Tibial artery (tissue), 4 donors: ENCODE measurements around the gene HHIPL1.
A peak's percentile ranks its signal among the peaks of the same experiment; 100 is the strongest.

ENCODE experiments used
- DNase-seq, 2 donors: peaks; one replicate each; pipeline ENCODE4 v3.0.0-alpha.2; 2019
- H3K27ac ChIP-seq, 2 donors: fragments of 200-600 bp; sonication (generic) in 1 of 2; 1 replicate in 1 of 2; 2 replicates in 1 of 2; pipeline ENCODE4 v1.5.1; 2018 to 2019; ENCODE audit warnings: mild to moderate bottlenecking in 1 of 2
- H3K27me3 ChIP-seq, 2 donors: fragments of 200-600 bp; sonication (generic) in 1 of 2; one replicate each; pipeline versions ENCODE4 v1.5.1 to v1.6.0; 2016 to 2019
- H3K36me3 ChIP-seq, 3 donors: fragments of 200-600 bp; sonication (generic) in 2 of 3; one replicate each; pipeline ENCODE4 v1.5.1; 2016 to 2019; ENCODE audit warnings: mild to moderate bottlenecking in 2 of 3
- H3K4me1 ChIP-seq, 4 donors: fragments of 200-600 bp; sonication (generic) in 2 of 4; 1 replicate in 3 of 4; 2 replicates in 1 of 4; pipeline ENCODE4 v1.5.1; 2016 to 2019
- H3K4me3 ChIP-seq, 2 donors: fragments of 200-600 bp; sonication (generic) in 1 of 2; 1 replicate in 1 of 2; 2 replicates in 1 of 2; pipeline ENCODE4 v1.5.1; 2018 to 2019; ENCODE audit warnings: mild to moderate bottlenecking in 2 of 2
- H3K9me3 ChIP-seq, 3 donors: fragments of 200-600 bp; sonication (generic) in 1 of 3; one replicate each; pipeline ENCODE4 v1.5.1; 2016 to 2019
- CTCF ChIP-seq, 2 experiments: fragments of 200-600 bp in 1 of 2; fragments of 450-650 bp in 1 of 2; IDR thresholded peaks; one replicate each; pipeline ENCODE4 v1.5.1; 2017 to 2019; ENCODE audit warnings: antibody characterized with exemption in 2 of 2, mild to moderate bottlenecking in 1 of 2, moderate library complexity in 1 of 2
- intact Hi-C: fragments of 100-400 bp; cut with DNase I; formaldehyde crosslinking; loops from one replicate; pipeline ENCODE4 v1.15.0; 2023; ENCODE audit warnings: low total_unique reads

Gene HHIPL1

GRCh38 chr14:99644723-99645544 is at the start of gene HHIPL1:
Gene HHIPL1, plus strand, starts transcription at chr14:99645129. Its CDS starts 79 bp downstream, at chr14:99645208.
- TF ChIP-seq CTCF (IDR thresholded peaks at IDR 0.05) = no peak
- Histone ChIP-seq H3K27ac (peak within 1 kb of the TSS in 1 of 2 donors; percentile 33), H3K36me3 (no peaks in the 10 kb centered on the region), H3K27me3 (peaks cover 0 to 35% of the 10 kb centered on the region in 2 donors), H3K4me1 (peaks cover 0 to 19% (median 10%) of the 10 kb centered on the region in 4 donors), H3K4me3 (peak within 1 kb of the TSS; percentile 45 to 59), H3K9me3 (no peaks in the 10 kb centered on the region)
- no peak for DNase-seq
- intact Hi-C loops = no loop called here

- intact Hi-C loops = loop anchor here (5.0 kb wide), 1 partner anchor 113 kb away; the partner anchor contains the start of genes CCNK and SETD3
- no peak for DNase-seq
- Histone ChIP-seq H3K27me3 (no peaks in the 10 kb centered on the region), H3K9me3 (no peaks in the 10 kb centered on the region), H3K4me1 (peaks cover 0 to 26% (median 5%) of the 10 kb centered on the region in 4 donors), H3K36me3 (no peaks in the 10 kb centered on the region), H3K27ac (no peak overlapping the region), H3K4me3 (no peak overlapping the region)
- TF ChIP-seq CTCF (IDR thresholded peaks at IDR 0.05) = no peak
Observed at GRCh38 chr14:99595524-99595923, 49.4 kb upstream of the HHIPL1 start.

- no peak overlapping the region for H3K4me3 ChIP-seq
- no peak for TF ChIP-seq CTCF (IDR thresholded peaks at IDR 0.05)
- no peaks in the 10 kb centered on the region for H3K27me3 ChIP-seq
- intact Hi-C loops = loop anchor here (5.0 kb wide), 1 partner anchor 114 kb away; the partner anchor contains the start of genes CCNK and SETD3
- H3K36me3 ChIP-seq = no peaks in the 10 kb centered on the region
- H3K9me3 ChIP-seq = no peaks in the 10 kb centered on the region
- DNase-seq = no peak
- peaks cover 0 to 20% (median 1%) of the 10 kb centered on the region in 4 donors for H3K4me1 ChIP-seq
- H3K27ac ChIP-seq = no peak overlapping the region
Observed at GRCh38 chr14:99596071-99596627, 48.8 kb upstream of the HHIPL1 start.

GRCh38 chr14:99596772-99597171 is 48.2 kb upstream of the HHIPL1 start:
- Histone ChIP-seq H3K27me3 (no peaks in the 10 kb centered on the region), H3K36me3 (no peaks in the 10 kb centered on the region), H3K4me1 (peaks cover 0 to 23% (median 3%) of the 10 kb centered on the region in 4 donors), H3K4me3 (no peak overlapping the region), H3K27ac (no peak overlapping the region), H3K9me3 (no peaks in the 10 kb centered on the region)
- no peak for DNase-seq
- intact Hi-C loops = loop anchor here (5.0 kb wide), 1 partner anchor 114 kb away; the partner anchor contains the start of genes CCNK and SETD3
- no peak for TF ChIP-seq CTCF (IDR thresholded peaks at IDR 0.05)

GRCh38 chr14:99597911-99598600 is 46.9 kb upstream of the HHIPL1 start:
- no peaks in the 10 kb centered on the region for H3K27me3 ChIP-seq
- peaks cover 0 to 36% (median 11%) of the 10 kb centered on the region in 4 donors for H3K4me1 ChIP-seq
- H3K4me3 ChIP-seq = no peak overlapping the region
- TF ChIP-seq CTCF (IDR thresholded peaks at IDR 0.05) = no peak
- DNase-seq = no peak
- no peaks in the 10 kb centered on the region for H3K36me3 ChIP-seq
- intact Hi-C loops = loop anchor here (5.0 kb wide), 1 partner anchor 116 kb away; the partner anchor contains the start of genes CCNK and SETD3
- no peak overlapping the region for H3K27ac ChIP-seq
- no peaks in the 10 kb centered on the region for H3K9me3 ChIP-seq
